B cell (primary cell): Measurements from ENCODE around the gene FBXL20.

ENCODE experiments used
- CTCF ChIP-seq: fragments of 200-600 bp; IDR thresholded peaks from one replicate; pipeline ENCODE4 v1.8.0; 2022; ENCODE audit warnings: antibody characterized with exemption, mild to moderate bottlenecking
- EZH2 ChIP-seq: IDR thresholded peaks from 2 replicates; pipeline ENCODE4 v1.6.1; 2012; ENCODE audit warnings: borderline replicate concordance, low read depth, mild to moderate bottlenecking, moderate library complexity, low read length; ENCODE audit not compliant: insufficient read depth, poor library complexity, severe bottlenecking

DNA sequence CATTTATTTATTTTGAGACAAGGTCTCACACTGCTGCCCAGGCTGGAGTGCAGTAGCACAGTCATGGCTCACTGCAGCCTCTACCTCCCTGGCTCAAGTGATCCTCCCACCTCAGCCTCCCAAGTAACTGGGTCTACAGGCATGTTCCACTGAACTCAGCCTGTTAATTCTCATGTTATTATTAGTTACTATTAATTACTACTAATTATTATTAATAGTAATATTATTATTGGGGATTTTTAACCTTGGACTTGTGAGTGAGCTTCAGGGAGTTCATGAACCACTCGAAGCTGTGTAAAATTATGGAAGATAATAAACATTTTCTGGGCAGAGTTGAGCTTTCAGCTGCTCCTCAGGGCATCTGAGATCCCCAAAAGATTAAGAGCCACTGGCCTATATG, 171.1 kb downstream of the FBXL20 start:
- no peak for TF ChIP-seq CTCF
- TF ChIP-seq EZH2, result no peak
